Measurements from ENCODE around the gene RAVER2.
"Not testable (repeated sequence)": the region's sequence is repeated elsewhere in the genome, so short reads cannot be mapped to it uniquely, and the experiment has no call there.

RAVER2 gene

GRCh38 chr1:64801851-64802523, 57.1 kb downstream of the RAVER2 start:
- in situ Hi-C loops (cut with MboI; ENCODE audit: low sequenced_read_pairs), result no loop called here

DNA sequence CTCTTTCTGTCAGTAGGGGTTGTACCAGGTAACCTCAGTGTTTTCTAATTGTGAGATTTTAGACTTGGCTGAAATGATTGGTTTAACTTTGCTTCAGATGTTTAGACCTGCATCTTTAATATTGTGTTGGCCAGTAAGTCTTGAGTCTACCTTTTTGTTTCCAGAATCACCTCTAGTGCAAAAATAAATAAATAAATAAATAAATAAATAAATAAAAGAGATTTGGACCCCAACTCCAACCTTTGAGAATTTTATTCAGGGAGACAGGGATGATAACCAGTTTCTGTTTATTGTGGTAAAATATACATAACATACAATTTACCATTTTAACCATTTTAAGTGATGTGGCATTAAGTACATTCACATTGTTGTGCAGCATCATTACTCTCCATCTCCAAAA, 64.4 kb downstream of the RAVER2 start:
- in situ Hi-C loops (cut with MboI; ENCODE audit: low sequenced_read_pairs), result no loop called here

- in situ Hi-C loops (cut with MboI; ENCODE audit: low sequenced_read_pairs), result no loop called here
Measured at GRCh38 chr1:64810001-64810400, 65.1 kb downstream of the RAVER2 start.

GRCh38 chr1:64811131-64811530, 66.3 kb downstream of the RAVER2 start:
- in situ Hi-C loops (cut with MboI; ENCODE audit: low sequenced_read_pairs), result no loop called here

DNA sequence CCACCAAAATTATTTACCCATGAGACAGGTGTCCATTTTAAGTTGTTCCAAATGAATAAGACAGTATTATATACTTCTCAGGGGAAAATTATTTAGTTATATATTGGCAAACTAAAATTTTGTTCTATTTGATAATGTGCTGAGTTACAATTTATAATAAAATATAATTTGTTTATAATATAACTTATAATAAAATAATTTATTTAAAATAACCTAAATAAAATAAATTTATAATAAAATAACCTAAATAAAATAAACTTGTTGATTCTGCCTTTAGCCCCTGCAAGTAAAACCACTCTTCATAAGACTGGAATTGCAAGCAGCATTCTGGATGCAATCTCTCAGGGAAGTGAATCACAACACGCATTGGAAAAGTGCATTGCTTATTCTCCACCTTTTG, 69.6 kb downstream of the RAVER2 start:
- in situ Hi-C loops (cut with MboI; ENCODE audit: low sequenced_read_pairs), result no loop called here

GRCh38 chr1:64817364-64817763, 72.5 kb downstream of the RAVER2 start:
- in situ Hi-C loops (cut with MboI; ENCODE audit: low sequenced_read_pairs), result not testable (repeated sequence)

- in situ Hi-C loops (cut with MboI; ENCODE audit: low sequenced_read_pairs), result not testable (repeated sequence)
Measured at GRCh38 chr1:64820572-64820971, 75.7 kb downstream of the RAVER2 start.

DNA sequence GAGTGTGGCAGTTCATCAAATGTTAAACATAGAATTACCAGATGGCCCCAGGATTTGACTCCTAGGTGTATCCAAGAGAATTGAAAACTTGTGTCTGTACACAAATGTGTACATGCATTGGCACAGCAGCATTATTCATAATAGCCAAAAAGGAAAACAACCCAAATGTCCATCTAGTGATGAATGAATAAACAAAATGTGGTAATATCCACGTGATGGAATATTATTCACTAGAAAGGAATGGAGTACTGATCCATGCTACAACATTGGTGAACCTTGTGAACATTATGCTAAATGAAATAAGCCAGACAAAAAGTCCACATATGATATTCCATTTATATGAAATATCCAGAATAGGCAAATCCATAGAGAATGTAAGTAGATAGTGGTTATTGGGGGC, 77.7 kb downstream of the RAVER2 start:
- in situ Hi-C loops (cut with MboI; ENCODE audit: low sequenced_read_pairs), result no loop called here

DNA sequence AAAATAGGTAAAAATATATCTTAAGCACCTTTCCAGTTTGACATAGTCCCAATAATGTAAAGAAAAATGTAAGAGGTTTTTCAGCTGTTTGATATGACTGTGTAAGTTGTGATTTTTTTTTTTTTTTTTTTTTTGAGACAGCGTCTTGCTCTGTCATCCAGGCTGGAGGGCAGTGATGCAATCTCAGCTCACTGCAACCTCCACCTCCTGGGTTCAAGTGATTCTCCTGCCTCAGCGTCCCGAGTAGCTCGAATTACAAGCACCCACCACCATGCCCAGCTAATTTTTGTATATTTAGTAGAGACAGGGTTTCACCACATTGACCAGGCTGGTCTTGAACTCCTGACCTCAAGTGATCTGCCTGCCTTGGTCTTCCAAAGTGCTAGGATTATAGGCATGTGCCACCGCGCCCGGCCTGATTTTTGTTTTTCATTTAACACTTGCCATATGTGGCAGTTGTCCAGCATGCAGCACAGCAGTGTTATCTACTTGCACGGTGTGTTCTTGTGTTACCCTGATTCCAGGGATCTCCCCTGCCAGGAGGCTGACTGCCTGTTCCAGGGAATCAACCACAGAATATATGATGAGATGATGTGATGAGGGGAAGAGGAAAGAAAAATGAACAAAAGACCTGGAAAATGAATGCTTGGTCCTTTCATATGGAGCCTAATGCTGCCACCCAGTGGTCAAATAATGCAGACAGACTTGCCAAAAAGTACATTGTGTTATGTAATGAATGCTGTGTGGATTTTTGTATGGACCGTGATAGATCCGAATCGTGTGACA, 79.0 kb downstream of the RAVER2 start:
- in situ Hi-C loops (cut with MboI; ENCODE audit: low sequenced_read_pairs), result no loop called here

GRCh38 chr1:64826991-64827390, 82.1 kb downstream of the RAVER2 start:
- in situ Hi-C loops (cut with MboI; ENCODE audit: low sequenced_read_pairs), result loop anchor here (25.0 kb wide), 1 partner anchor 565 kb away; no protein-coding TSS in a partner anchor

GRCh38 chr1:64828829-64829228, 84.0 kb downstream of the RAVER2 start:
- in situ Hi-C loops (cut with MboI; ENCODE audit: low sequenced_read_pairs), result loop anchor here (25.0 kb wide), 1 partner anchor 567 kb away; no protein-coding TSS in a partner anchor

DNA sequence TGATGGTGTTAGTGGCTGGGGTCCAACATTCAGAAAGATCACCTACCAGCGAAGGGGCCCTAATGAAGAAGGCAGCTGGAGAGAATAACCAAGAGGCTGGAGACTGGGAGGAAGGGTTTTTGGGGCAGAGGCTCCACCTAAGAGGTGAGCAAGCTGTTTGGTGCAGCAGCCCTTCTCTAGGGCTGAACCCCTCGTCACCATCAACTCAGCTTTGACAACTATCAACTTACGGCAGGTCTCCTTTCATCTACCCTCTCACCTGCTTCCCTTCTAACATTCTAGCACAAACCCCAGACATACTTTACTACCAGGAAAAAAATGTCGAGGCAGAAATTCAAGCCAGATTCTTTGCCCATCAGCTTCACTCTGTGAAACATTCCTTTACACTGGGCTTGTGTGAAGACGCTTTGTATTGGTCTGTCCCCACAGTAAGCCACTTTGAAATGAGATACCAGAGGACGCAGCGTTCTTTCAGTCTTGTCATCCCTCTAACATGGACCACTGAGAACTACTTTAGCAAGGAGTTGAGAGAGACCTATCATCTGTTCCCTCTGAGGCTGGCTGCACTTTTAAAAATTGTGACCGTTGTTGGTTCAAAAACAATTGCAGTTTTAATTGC, 84.6 kb downstream of the RAVER2 start:
- in situ Hi-C loops (cut with MboI; ENCODE audit: low sequenced_read_pairs), result loop anchor here (25.0 kb wide), 1 partner anchor 567 kb away; no protein-coding TSS in a partner anchor

- in situ Hi-C loops (cut with MboI; ENCODE audit: low sequenced_read_pairs), result loop anchor here (25.0 kb wide), 1 partner anchor 568 kb away; no protein-coding TSS in a partner anchor
Measured at GRCh38 chr1:64830030-64830651, 85.3 kb downstream of the RAVER2 start.

- in situ Hi-C loops (cut with MboI; ENCODE audit: low sequenced_read_pairs), result loop anchor here (25.0 kb wide), 1 partner anchor 572 kb away; no protein-coding TSS in a partner anchor
Measured at GRCh38 chr1:64834734-64835133, 89.9 kb downstream of the RAVER2 start.

- in situ Hi-C loops (cut with MboI; ENCODE audit: low sequenced_read_pairs), result loop anchor here (25.0 kb wide), 1 partner anchor 575 kb away; no protein-coding TSS in a partner anchor
Measured at GRCh38 chr1:64836802-64837201, 91.9 kb downstream of the RAVER2 start.

- in situ Hi-C loops (cut with MboI; ENCODE audit: low sequenced_read_pairs), result loop anchor here (25.0 kb wide), 1 partner anchor 576 kb away; no protein-coding TSS in a partner anchor
Measured at GRCh38 chr1:64838486-64838885, 93.6 kb downstream of the RAVER2 start.

GRCh38 chr1:64839261-64839660, 94.4 kb downstream of the RAVER2 start:
- in situ Hi-C loops (cut with MboI; ENCODE audit: low sequenced_read_pairs), result loop anchor here (25.0 kb wide), 1 partner anchor 577 kb away; no protein-coding TSS in a partner anchor

DNA sequence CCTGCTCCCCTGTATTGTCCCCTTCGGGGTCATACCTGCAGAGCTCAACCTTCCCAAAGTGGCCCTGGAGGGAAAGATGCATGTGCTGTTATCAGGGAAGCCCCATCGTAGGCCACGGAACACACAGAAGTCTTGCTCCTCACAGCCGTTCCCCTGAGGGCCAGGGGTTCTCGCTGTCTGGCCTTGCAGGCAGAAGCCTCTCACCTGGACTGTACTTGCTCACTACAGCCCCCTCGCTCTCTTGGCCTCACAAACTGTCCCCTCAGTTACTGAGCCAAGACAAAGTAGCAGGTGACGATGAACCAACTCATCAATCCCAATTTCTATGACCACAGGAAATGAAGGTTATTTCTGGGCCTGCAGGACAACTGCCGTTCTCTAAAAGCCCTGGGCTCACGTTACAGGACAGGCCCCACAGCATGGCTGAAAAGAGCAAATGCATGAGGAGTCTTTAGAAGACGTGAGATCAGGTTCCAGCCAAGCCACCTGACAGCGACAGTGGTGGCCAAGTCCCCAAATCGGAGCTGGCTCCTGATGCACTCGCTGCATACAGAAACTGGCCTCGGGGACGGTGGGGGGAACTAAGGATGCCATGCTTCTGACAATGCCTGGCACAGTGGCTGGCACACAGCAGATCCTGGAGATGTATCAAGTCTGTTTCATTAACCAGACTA, 95.0 kb downstream of the RAVER2 start:
- in situ Hi-C loops (cut with MboI; ENCODE audit: low sequenced_read_pairs), result loop anchor here (25.0 kb wide), 1 partner anchor 578 kb away; no protein-coding TSS in a partner anchor

GRCh38 chr1:64841330-64842065, 96.6 kb downstream of the RAVER2 start:
- in situ Hi-C loops (cut with MboI; ENCODE audit: low sequenced_read_pairs), result loop anchor here (25.0 kb wide), 1 partner anchor 579 kb away; no protein-coding TSS in a partner anchor
